SK-N-SH treated with all-trans-retinoic acid at 6 μM for 48 hours (cell line): ENCODE results near the gene PARD3B.

ENCODE experiments used
- CSRNP3 ChIP-seq: fragments of 250-450 bp; sonication (Bioruptor Pico); IDR thresholded peaks from 2 replicates; pipeline ENCODE4 v1.5.1; 2021; ENCODE audit warnings: mild to moderate bottlenecking, moderate library complexity
- PPARA ChIP-seq: fragments of 250-450 bp; sonication (Bioruptor Pico); IDR thresholded peaks from 2 replicates; pipeline ENCODE4 v1.5.0; 2020; ENCODE audit warnings: mild to moderate bottlenecking, borderline replicate concordance

- no peak for TF ChIP-seq CSRNP3 (CRISPR knock-in tag)
- no peak for TF ChIP-seq PPARA
Measured at GRCh38 chr2:205428811-205429210, 883.5 kb downstream of the PARD3B start.
